ENCODE data around the gene ESAM.

DNA sequence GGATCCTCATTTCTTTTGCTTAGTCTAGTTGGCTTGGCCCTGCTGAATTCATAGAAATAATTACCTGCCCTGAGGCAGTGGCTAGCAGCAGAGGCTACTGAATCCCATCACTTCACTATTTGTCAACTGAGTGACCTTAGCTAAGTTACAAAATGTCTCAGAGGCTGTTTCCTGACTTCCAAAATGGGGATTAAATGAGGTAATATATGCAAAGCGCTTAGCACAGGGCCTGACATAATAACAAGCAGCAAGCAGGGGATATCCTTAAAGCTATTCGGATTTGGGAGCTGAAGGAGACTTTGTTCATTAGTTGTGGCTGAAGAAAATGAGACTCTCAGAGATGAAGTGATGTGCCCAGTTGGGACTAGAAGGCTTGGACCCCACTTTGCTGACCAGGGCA lies 19.5 kb downstream of the ESAM start:
- TF ChIP-seq, protein P1, sequence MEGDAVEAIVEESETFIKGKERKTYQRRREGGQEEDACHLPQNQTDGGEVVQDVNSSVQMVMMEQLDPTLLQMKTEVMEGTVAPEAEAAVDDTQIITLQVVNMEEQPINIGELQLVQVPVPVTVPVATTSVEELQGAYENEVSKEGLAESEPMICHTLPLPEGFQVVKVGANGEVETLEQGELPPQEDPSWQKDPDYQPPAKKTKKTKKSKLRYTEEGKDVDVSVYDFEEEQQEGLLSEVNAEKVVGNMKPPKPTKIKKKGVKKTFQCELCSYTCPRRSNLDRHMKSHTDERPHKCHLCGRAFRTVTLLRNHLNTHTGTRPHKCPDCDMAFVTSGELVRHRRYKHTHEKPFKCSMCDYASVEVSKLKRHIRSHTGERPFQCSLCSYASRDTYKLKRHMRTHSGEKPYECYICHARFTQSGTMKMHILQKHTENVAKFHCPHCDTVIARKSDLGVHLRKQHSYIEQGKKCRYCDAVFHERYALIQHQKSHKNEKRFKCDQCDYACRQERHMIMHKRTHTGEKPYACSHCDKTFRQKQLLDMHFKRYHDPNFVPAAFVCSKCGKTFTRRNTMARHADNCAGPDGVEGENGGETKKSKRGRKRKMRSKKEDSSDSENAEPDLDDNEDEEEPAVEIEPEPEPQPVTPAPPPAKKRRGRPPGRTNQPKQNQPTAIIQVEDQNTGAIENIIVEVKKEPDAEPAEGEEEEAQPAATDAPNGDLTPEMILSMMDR (conservative IDR thresholded peaks at IDR 0.05 in 1 of 2, IDR thresholded peaks at IDR 0.05 in 1 of 2; ENCODE audit: extremely low read depth in 1 of 2, insufficient read depth in 1 of 2, low read depth in 1 of 2, low read length in 2 of 2), result no peak
- no peak for TF ChIP-seq EZH2 (IDR thresholded peaks at IDR 0.05; ENCODE audit: borderline replicate concordance, low read length)
